Measurements from ENCODE around the gene STAG1. TPM values are rescaled to one million over a fixed set of nuclear protein-coding genes. Genes with fewer than 3 reads are reported as not detected.

STAG1 gene
- total and polyA plus RNA-seq, 2 of the 13 experiments (the other 11 are each of a cell fraction or from before 2014, with no cell fraction given), result 6.2 to 25.9 TPM

DNA sequence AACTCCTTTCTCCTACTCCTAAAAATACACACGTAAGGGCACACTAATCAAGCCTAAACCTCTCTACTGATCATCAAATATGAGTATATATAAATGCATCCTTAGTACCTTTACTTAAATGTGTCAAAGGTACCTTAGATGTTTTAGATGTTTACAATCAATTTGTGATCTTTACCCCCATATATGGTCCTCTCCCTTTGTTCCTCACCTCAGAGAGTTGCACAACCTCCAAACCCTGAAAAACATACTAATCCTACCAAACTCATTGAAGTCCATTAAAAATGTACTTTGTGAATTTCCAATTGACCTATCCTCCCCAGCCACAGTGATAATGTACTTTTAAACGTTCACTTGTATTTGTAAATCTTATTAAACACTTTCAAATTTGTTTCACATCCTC is 249.1 kb downstream of the STAG1 start (continued):
- TF ChIP-seq, protein P1, sequence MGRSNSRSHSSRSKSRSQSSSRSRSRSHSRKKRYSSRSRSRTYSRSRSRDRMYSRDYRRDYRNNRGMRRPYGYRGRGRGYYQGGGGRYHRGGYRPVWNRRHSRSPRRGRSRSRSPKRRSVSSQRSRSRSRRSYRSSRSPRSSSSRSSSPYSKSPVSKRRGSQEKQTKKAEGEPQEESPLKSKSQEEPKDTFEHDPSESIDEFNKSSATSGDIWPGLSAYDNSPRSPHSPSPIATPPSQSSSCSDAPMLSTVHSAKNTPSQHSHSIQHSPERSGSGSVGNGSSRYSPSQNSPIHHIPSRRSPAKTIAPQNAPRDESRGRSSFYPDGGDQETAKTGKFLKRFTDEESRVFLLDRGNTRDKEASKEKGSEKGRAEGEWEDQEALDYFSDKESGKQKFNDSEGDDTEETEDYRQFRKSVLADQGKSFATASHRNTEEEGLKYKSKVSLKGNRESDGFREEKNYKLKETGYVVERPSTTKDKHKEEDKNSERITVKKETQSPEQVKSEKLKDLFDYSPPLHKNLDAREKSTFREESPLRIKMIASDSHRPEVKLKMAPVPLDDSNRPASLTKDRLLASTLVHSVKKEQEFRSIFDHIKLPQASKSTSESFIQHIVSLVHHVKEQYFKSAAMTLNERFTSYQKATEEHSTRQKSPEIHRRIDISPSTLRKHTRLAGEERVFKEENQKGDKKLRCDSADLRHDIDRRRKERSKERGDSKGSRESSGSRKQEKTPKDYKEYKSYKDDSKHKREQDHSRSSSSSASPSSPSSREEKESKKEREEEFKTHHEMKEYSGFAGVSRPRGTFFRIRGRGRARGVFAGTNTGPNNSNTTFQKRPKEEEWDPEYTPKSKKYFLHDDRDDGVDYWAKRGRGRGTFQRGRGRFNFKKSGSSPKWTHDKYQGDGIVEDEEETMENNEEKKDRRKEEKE (IDR thresholded peaks at IDR 0.05), result no peak
- TF ChIP-seq MAFF (IDR thresholded peaks at IDR 0.05; ENCODE audit: low read depth, low read length), result no peak
- no peak for TF ChIP-seq SOX6 (IDR thresholded peaks at IDR 0.05)
- TF ChIP-seq SOX6 (CRISPR knock-in tag; IDR thresholded peaks at IDR 0.05), result peak; percentile 62; the same call in 1 of the 2 replicates
- TF ChIP-seq AGO1 (IDR thresholded peaks at IDR 0.05; ENCODE audit: low read depth, low read length, poor library complexity, severe bottlenecking), result no peak
- peak; percentile 30; the same call in 1 of the 2 replicates for TF ChIP-seq FOXA3 (CRISPR knock-in tag; IDR thresholded peaks at IDR 0.05)
- TF ChIP-seq, protein P2, sequence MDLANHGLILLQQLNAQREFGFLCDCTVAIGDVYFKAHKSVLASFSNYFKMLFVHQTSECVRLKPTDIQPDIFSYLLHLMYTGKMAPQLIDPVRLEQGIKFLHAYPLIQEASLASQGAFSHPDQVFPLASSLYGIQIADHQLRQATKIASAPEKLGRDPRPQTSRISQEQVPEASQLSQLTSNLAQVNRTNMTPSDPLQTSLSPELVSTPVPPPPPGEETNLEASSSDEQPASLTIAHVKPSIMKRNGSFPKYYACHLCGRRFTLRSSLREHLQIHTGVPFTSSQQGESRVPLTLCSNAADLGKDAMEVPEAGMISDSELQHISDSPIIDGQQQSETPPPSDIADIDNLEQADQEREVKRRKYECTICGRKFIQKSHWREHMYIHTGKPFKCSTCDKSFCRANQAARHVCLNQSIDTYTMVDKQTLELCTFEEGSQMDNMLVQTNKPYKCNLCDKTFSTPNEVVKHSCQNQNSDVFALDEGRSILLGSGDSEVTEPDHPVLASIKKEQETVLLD (CRISPR knock-in tag; IDR thresholded peaks at IDR 0.05; ENCODE audit: low read depth), result no peak
- no peak for TF ChIP-seq ZNF552 (CRISPR knock-in tag; IDR thresholded peaks at IDR 0.05; ENCODE audit: borderline replicate concordance)
- TF ChIP-seq JARID2 (CRISPR knock-in tag; IDR thresholded peaks at IDR 0.05; ENCODE audit: insufficient replicate concordance), result no peak
- TF ChIP-seq EP300 (IDR thresholded peaks at IDR 0.05; ENCODE audit: low read depth in 2 of 2, low read length in 2 of 2), result peak in 1 of 2 experiments; percentile 23; a peak in 1 of 4 replicates
- no peak for TF ChIP-seq EP300 (CRISPR knock-in tag; IDR thresholded peaks at IDR 0.05; ENCODE audit: borderline replicate concordance)
- TF ChIP-seq ZNF597 (CRISPR knock-in tag; IDR thresholded peaks at IDR 0.05), result no peak
- TF ChIP-seq CEBPG (CRISPR knock-in tag; IDR thresholded peaks at IDR 0.05), result peak; percentile 82
- no peak for TF ChIP-seq MEIS2 (CRISPR knock-in tag; IDR thresholded peaks at IDR 0.05)
- TF ChIP-seq KLF6 (CRISPR knock-in tag; IDR thresholded peaks at IDR 0.05), result no peak
- TF ChIP-seq ZNF781 (CRISPR knock-in tag; IDR thresholded peaks at IDR 0.05; ENCODE audit: borderline replicate concordance, not compliant biosample characterization), result no peak
- TF ChIP-seq ARNTL (CRISPR knock-in tag; IDR thresholded peaks at IDR 0.05), result no peak
- TF ChIP-seq GZF1 (CRISPR knock-in tag; IDR thresholded peaks at IDR 0.05), result no peak
- no peak for TF ChIP-seq THYN1 (CRISPR knock-in tag; IDR thresholded peaks at IDR 0.05; ENCODE audit: borderline replicate concordance, low read depth)
- TF ChIP-seq ISL2 (CRISPR knock-in tag; IDR thresholded peaks at IDR 0.05), result no peak
- TF ChIP-seq, protein P3, sequence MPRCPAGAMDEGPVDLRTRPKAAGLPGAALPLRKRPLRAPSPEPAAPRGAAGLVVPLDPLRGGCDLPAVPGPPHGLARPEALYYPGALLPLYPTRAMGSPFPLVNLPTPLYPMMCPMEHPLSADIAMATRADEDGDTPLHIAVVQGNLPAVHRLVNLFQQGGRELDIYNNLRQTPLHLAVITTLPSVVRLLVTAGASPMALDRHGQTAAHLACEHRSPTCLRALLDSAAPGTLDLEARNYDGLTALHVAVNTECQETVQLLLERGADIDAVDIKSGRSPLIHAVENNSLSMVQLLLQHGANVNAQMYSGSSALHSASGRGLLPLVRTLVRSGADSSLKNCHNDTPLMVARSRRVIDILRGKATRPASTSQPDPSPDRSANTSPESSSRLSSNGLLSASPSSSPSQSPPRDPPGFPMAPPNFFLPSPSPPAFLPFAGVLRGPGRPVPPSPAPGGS (CRISPR knock-in tag; IDR thresholded peaks at IDR 0.05), result no peak
- TF ChIP-seq SNAI1 (CRISPR knock-in tag; IDR thresholded peaks at IDR 0.05; ENCODE audit: borderline replicate concordance), result no peak
- peak; percentile 72 for TF ChIP-seq PPARG (CRISPR knock-in tag; conservative IDR thresholded peaks at IDR 0.05)
- TF ChIP-seq CREM (IDR thresholded peaks at IDR 0.05), result peak; percentile 26; the same call in 1 of the 2 replicates
- no peak for TF ChIP-seq CREM (CRISPR knock-in tag; IDR thresholded peaks at IDR 0.05)
- no peak for TF ChIP-seq SCMH1 (CRISPR knock-in tag; IDR thresholded peaks at IDR 0.05; ENCODE audit: borderline replicate concordance)
- no peak for TF ChIP-seq ZNF878 (CRISPR knock-in tag; IDR thresholded peaks at IDR 0.05)

Data from HepG2 (cell line).